Activated CD4-positive, alpha-beta T cell treated with anti-CD3 and anti-CD28 coated beads, Interleukin-2, amount 50 U/mL, for 48 hours (primary cell): Measurements from ENCODE around the gene LZTFL1.
"Not testable (repeated sequence)": the region's sequence is repeated elsewhere in the genome, so short reads cannot be mapped to it uniquely, and the experiment has no call there.

ENCODE experiments used
- DNase-seq, 2 experiments: peaks; one replicate each; pipeline ENCODE4 v3.0.0-alpha.2; 2020

The LZTFL1 gene

DNA sequence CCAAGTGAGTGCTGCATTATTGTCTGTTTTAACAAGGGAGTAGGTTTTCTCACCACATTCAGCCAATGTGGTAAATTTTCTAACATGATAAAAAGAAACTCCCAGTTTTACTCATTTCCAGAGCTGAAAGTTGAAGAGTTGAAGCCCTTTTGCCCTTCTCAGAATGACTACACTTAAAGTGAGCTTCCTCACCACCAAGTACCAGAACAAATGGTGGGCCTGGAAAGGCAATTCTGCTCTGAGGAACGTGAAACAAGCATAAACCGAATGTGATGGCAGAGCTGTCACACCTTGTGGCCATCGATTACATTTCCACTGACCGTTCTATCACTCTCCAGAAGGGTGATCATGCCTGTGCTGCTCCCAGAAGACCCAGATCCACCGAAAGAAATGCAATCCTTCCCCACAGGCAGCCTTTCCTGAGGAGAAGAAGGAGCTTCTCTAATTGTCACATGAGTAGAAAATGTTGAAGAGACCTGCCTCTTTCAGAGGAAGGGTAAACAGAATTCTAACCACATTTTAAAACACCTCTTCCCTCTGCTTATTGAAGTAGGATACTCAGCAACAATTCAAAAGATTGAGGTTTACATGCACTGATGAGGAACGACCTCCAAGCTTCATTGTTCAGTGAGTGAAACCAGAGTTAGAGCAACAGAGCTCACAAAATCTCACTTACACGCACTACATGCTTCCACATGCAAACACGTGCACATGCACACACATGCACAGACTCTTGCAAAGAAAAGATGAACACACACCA, 23.0 kb upstream of the LZTFL1 start:
- DNase-seq: peak; percentile 18 to 36

DNA sequence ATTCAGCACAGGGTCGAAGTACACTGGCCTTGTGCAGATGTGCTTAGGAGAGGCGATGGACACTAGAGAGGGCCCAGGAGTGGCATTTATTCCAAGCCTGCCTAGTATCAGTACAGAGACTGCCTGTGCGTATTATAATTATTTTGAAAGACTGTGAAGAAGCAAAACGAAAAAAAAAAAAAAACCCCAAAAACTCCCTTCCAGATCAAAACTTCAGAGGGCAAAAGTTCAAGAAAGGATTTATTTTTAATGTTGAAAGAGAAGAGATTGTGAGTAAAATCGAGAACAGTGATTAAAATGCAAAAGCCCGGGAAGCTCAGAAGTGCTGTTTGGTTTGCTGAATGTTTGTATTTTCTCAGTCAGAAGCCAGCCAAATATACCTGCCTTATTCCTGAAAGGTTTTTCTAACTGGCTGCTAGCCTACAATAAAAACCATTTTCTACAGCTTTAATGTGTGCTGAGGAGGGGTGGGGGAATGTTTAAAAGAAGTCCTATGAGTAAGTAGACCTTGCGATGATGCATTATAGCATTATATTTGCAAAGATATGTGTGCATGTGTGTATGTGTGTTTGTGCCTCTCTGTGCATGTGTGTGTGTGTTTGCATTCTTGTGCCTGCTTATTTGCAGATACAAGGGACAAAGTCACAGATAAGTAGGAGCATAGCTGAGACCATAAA, 19.3 kb upstream of the LZTFL1 start:
- DNase-seq: no peak

DNA sequence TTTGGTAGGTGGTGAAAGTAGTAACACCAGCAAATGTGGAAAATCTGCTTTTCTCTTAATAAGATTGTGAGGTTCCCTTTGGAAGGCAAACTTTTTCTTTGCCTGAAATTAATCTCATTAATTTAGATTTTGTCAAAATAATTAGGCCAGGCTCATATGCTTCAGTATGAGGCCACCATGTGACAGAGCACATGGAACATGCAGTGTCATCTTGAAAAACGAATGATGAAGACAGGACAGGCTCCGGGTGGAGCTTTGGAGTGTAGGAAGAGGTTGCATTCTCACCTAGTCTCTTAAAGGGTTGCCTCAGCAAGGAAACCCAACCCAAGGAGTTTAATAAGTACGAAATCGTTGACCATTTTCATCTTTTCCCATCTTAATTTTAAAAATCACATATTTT, 18.6 kb upstream of the LZTFL1 start:
- DNase-seq: no peak

DNA sequence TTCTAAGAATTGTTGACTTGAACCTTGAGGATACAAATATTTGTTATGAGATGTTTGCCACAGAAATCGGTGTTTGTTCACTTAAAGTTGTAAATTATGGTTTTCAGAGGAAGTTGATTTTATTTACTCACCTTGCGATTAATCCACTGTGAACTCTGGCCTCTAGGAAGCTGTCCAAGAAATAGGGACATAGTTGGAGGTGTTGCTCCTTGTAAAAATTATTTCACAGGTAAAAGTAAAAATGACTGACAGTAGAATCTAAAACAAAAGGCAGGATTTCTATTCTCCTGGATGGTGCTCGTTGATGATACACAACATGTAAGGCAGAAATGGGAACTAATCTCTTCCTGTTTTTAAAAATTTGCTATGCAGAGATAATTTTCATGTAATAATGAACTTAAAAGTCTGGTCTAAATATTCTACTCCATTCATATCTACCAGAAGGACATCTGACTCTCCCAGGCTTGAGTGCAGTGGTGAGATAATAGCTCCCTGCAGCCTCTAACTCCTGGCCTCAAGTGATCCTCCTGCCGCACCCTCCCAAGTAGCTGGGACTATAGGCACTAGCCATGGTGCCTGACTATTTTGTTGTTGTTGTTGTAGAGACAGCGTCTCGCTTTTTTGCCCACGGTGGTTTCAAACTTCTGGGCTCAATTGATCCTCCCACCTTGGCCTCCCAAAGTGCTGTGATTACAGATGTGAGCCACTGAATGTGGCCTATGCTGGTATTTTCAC, 17.1 kb upstream of the LZTFL1 start:
- no peak for DNase-seq

DNA sequence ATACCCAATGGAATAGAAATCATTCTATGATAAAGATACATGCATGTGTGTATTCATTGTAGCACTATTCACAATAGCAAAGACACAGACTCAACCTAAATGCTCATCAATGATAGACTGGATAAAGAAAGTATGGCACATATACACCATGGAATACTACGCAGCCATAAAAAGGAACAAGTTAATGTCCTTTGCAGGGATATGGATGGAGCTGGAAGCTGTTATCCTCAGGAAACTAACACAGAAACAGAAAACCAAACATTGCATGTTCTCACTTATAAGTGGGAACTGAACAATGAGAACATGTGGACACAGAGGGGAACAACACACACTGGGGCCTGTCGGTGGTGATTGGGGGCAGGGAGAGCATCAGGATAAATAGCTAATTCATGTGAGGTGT, 15.1 kb upstream of the LZTFL1 start:
- DNase-seq: not testable (repeated sequence)

DNA sequence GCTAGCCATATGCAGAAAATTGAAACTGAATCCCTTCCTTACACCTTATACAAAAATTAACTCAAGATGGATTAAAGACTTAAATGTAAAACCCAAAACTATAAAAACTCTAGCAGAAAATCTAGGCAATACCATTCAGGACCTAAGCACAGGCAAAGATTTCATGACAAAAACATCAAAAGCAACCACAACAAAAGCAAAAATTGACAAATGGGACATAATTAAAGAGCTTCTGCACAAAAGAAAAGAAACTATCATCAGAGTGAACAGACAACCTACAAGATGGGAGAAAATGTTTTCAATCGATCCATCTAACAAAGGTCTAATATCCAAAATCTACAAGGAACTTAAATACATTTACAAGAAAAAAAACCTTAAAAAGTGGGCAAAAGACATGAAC, 14.4 kb upstream of the LZTFL1 start:
- not testable (repeated sequence) for DNase-seq

DNA sequence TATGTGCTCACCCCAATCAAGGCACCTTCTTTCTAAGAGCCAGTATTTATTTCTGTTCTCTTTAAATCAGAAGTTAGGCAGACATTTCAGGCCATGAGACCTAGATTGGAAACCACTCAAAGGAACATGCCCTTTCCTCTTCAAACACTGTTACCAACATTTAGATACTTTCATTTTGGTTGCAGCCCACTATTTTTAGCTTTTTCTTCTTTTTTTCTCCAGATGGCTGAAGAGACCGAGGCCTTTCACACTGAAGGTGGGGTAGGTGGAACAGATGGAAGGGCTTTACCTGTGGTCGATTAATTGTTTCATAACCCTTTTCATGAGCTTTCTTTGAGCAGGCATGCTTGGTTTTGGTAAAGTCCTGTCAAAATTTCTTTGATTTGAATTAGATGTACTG, 10.9 kb upstream of the LZTFL1 start:
- no peak for DNase-seq

DNA sequence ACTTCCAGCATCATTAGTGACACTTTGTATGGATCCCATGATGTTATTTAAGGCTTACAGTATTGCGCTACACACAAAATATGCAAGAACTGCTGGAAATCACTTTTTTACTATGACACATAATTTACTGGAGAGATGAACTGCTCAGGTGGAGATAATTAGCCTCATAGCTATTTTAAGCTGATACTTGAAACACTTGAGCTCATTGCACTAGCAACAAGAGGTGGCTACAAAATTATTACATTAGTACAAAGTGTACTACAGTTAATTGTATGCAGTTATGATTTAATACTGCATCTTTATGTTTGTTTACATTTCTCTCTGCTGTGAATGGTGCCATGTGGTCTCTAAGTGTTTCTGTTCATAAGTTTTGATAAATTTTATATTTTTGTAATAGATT, 6.5 kb upstream of the LZTFL1 start:
- DNase-seq: no peak

DNA sequence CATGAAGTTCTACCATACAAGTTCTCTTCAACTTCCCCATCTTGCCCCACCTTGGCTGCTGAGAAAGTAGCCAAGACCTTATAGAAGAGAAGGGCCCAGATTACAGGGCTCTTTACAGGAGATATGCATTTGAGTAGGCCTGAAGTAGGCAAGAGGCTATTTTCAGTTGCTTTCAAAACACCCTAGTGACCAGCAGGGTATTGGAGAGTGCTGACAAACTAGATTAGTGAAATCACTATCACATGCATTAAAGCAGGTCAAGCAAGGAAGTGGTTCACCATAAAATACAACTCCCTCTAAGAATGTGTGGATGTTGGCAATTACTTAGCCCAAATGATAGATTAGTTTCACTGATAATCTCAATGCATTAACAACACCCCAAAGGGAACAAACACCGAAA, 2.7 kb upstream of the LZTFL1 start:
- DNase-seq: no peak

DNA sequence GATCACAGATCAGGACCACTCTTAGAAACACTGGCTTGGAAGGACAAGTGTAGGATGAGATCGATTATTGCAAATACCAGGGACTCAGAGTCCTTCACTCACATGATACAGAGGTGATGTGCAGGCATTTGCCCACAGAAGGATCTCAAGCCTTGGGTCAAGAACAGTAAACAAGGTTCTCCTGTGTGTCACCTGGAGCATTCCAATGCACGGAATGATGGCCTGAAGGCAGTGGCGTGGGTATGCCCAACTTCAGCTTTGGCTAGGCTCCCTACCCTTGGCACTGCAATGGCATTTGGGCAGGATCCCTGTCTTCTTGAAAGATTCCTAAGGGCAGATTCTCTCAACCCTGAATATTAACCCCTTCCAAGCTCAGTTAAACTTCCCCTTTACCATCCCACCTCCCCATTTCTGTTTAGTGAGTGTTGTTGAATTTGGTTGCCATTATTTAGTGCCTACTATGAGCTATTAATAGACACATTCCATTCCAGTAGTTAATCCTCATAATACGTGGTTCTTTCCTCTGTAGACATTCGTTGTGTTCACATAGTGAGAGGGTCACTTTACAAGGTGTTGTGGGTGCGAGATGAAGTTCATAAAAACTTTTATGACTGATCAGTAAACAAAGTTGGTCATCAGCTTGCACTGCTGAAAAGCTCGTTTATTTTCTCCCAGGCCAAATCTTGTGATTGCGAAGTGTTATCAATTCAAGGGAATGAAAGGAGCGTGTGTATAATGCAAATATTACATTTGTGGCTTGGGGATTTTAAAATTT, 1.1 kb upstream of the LZTFL1 start:
- no peak for DNase-seq

DNA sequence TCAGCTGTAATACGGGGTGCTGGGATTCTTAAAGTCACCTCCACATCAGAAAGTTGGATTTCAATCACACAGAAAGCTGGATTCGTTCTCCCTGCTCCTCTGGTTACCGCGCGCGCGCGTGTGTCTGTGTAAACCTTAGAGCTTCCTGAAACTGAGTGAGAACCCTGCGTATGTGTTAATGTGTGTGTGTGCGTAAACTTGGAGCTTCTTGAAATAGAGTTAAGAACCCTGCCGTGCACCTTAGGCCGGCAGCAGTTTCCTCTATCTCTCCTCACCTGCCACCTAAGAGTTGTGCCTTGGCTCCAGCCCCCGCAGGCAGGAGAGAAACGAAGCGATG, 531 bp downstream of the LZTFL1 start:
- no peak for DNase-seq

DNA sequence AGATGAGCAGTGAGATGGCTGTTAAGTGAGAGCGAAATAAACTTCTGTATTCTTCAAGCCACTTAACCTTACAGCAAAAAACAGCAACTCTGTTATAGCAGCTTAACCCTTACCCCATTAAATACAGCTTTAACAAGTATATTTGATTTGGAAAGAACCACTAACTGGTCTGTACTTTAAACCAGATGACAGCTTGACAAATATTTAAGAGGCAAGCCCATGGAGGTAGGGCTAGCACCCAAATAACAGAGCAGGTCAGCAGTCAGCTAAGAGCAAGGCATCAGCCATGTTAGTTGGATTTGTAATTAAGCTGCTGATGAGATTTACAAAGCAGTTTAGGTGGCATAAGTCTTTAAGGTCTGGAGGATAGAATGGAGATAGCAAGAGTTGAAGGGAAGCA, 3.5 kb downstream of the LZTFL1 start:
- DNase-seq: no peak

DNA sequence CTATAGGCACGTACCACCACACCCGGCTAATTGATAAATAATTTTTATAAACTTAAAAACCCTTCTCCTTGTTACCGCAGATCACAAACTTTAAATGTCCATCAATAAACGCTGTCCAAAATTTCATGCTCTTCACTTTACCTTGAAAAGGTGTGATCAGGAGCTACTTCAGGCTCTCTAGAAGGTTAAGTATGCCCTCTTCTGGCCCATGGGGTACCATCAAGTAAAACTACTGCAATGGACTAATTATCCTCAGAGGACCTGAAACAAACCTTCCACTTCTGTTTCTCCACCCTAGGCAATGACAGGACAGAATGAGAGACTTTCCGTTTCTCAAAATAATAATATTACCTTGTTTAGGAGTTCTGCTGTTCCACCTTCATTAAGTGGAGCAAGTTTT, 9.2 kb downstream of the LZTFL1 start:
- no peak for DNase-seq

DNA sequence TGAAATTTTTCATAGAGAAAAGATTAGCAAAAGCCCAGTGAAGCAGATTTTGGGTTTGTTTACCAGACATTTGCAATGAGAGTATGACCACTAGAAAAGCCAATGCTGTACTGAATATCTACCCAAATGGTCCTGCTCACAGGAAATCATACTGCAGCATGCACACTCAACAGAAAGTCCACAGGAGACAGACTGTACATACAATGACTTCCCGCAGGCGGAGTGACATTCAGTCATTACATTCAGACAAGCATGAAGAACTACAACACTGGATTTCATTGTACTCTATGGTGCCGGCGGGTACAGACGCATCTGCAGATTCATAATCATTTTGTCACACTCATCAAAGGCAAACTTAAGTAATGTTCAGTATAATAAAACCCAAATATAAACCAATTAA, 11.8 kb downstream of the LZTFL1 start:
- DNase-seq: no peak

DNA sequence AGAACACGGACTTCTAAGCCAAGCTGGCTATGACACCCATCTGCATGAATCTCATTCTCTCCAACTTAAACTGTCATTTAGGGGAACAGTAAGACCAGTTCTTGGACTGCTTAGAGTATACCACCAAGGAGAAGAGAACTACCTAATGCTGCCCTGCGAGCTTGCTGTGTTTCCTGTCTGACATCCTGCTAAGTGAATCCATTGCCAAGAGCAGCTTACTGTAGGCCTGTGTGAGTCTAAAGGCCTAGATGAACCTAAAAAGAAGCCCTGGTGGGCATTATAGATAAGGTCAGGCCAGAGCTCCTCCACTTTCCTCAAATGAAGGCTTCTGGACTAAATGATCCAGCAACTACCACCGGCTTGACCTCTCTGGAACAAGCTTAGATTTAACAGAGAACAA, 15.0 kb downstream of the LZTFL1 start:
- DNase-seq: no peak

DNA sequence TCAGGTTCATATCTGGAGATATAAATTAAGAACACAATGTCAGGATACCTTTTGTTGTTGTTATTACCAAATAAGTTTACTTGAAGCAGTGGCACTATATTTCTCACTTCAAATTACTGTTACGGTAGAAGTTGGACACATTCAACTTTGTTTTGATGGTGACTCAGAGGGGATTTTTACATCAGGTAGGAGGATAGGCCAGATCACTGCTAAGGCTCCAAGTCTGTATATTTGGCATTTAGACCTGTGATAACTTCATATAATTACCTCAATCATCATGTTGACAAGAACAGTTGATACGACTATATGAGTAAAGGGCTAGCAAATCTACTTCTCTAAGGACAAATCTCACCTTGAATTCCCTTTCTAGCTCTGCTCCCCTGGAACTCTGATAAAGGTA, 15.6 kb downstream of the LZTFL1 start:
- no peak for DNase-seq

DNA sequence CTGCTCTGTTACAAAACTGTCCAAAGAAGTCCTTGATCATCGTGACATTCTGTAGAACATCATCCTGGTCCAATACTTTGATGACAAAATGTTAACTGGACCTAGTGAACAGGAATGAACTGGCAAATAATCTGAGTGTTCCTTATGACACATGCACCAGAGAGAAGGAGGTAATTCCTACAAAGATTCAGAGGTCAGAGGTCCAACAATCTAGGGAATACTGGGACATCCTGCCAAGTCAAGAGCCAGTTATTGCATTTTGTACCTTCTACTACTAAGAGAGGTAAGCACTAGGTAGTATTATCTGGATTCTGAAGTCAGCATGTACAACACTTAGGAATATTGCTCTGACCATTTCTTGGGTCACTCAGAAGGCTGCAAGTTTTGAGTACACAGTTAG, 20.8 kb downstream of the LZTFL1 start:
- DNase-seq: no peak

DNA sequence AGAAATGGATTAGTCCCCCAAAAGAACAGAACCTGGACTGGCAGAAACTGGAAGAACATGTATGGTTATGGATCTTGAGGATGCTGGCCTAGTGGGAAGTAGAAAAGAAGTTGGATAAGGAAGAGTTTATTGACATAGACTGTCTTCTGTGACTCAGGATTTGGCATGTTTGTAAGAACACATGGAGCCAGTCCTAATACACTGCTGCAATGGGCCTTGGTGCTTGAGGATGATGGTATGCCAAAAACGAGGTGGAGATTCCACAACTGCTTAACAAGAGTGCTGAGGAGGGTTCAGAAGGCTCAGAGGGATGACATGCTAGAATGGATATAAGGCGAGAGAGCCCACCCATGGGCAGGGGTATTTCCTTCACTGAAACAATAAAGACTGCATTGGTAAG, 22.4 kb downstream of the LZTFL1 start:
- DNase-seq: no peak

DNA sequence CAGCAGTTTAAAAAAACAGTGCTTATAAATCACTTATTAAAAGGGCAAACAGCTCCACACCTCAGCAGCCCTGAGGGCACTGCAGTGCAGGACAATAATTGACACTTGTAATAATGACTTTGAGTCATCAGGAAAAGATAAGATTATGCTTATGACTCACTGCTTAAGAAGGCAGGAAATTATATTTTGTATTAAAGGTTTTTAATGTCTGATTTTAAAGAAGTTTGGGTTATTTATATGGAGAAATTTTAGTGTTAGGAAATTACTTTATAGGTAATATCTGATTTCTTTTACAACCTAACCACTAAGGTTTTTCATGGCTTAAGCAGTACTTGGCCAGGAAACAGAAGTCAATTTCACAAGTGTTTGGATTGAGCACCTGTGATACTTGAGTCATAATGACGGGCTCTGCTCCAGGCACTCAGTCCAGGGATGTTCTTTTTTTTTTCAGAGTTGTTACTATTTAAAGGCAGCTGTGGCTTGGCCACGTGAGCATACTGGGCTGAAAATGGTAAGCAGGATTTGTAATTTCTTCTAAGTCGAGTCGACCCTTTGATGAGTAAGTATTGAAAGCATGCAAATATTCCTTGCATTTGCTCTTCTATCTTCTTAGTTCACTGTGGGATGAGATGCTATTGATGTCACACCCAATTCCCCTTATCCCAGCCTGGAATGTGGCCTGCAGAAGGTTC, 23.9 kb downstream of the LZTFL1 start:
- no peak for DNase-seq

DNA sequence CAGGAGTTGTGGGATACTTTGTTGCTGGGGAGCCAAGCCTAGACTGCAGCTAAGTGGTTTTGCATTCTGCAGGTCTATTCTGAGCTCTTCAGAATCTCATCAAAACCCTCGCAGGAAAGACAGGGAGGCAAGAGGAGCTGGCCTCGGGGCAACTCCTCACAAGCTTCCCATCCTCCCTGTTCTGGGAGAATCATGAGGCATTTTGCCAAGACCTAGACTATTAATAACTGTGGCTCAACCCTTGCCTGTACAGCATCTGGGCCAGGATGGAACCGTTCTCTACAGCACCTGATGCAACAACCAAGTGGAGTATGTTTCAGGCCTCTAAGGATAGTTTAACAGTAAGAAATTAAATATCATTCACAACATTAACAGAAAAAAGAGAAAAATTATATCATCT, 25.4 kb downstream of the LZTFL1 start:
- no peak for DNase-seq

DNA sequence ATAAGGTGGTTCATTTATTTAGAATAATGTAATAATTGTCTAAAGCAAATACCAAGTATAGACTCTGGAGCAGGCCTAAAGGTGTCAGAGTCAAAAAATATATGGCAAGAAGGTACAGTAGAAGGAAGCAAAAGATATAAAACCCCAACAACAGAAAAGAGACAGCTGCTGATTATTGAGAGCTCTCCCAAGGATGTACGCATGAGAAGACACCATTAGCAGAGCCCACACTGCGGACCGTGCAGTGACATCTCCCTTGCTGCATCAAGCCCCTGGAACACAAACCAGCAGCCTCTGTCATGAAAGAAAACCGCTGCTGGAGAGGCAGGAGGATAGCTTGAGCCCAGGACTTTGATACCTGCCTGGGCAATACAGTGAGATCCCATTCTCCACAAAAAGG, 27.6 kb downstream of the LZTFL1 start:
- no peak for DNase-seq

DNA sequence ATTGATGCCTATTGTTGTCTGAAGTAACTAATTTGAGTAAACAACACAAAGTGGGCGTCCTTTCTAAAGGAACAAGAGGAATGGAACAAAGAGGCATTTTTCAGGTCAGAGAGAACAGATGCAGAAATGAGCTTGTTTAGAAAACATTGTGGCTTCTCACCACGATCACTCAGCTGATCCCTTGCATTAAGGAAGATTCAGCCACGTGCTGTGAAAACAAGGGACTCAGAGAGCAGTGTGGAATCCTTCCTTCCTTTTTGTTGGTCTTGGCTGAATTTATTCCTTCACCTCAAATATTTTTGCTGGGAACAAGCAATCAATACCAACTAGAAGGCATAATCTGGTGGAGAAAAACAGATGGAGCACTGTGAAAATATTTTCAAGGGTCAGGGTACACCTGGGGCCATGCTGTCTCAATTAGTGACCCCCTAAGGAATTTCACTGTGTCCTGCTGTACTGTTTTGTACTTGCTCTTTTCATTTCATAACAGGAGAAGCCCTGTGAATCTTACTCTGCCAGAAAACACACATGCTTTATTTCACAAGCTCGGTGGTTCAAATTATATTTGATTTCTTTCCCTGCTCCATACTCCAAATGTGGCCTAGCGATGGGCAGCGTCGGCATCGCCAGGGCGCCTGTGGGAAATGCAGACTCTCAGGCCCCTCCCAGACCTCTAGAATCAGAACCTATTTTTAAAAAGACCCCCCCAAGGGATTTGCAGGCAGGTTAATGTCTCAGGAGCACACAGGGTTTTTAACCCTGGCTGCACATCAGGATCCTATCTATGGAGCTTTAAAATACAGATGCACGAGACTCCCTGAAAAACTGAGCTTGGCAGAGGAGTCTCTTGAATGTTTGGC, 34.0 kb downstream of the LZTFL1 start:
- no peak for DNase-seq
